Activated CD8-positive, alpha-beta memory T cell treated with anti-CD3 and anti-CD28 coated beads for 36 hours (primary cell): ENCODE data around the gene SLC19A3. TPM values are rescaled to one million over a fixed set of nuclear protein-coding genes. Genes with fewer than 3 reads are reported as not detected.
"Not testable (repeated sequence)": the region's sequence is repeated elsewhere in the genome, so short reads cannot be mapped to it uniquely, and the experiment has no call there.

Source experiments
- CTCF ChIA-PET: fragments of 350-600 bp; sonication (Branson Sonifier 250); formaldehyde crosslinking; loops from one replicate; lab custom pipeline; 2021; ENCODE audit warnings: antibody characterized with exemption; lab: Charles Lee
- POLR2A ChIA-PET: fragments of 350-600 bp; sonication (Branson Sonifier 250); formaldehyde crosslinking; loops from one replicate; lab custom pipeline; 2021; ENCODE audit warnings: antibody characterized with exemption; lab: Charles Lee
- total RNA-seq, 2 experiments: library from RNA; stranded (reverse); gene quantifications; one replicate each; pipeline ENCODE4 v1.2.3, GENCODE V29; 2021

Gene SLC19A3
- total RNA-seq, 2 experiments from 2014 or later = not detected

- ChIA-PET CTCF (no interaction called here), POLR2A (no interaction called here)
Observed at GRCh38 chr2:227707390-227707789, 10.4 kb downstream of the SLC19A3 start.

- CTCF ChIA-PET = no interaction called here
- POLR2A ChIA-PET = no interaction called here
Observed at GRCh38 chr2:227706859-227707258, 11.0 kb downstream of the SLC19A3 start.

GRCh38 chr2:227703961-227704360 lies 13.9 kb downstream of the SLC19A3 start:
- ChIA-PET POLR2A (no interaction called here), CTCF (no interaction called here)

GRCh38 chr2:227703280-227703732 lies 14.5 kb downstream of the SLC19A3 start:
- CTCF ChIA-PET = no interaction called here
- POLR2A ChIA-PET = no interaction called here

- POLR2A ChIA-PET = no interaction called here
- CTCF ChIA-PET = no interaction called here
Observed at GRCh38 chr2:227701556-227701955, 16.3 kb downstream of the SLC19A3 start.

- CTCF ChIA-PET = no interaction called here
- POLR2A ChIA-PET = no interaction called here
Observed at GRCh38 chr2:227696990-227697679, 20.7 kb downstream of the SLC19A3 start.

GRCh38 chr2:227687189-227687588 lies 30.6 kb downstream of the SLC19A3 start:
- POLR2A ChIA-PET = no interaction called here
- CTCF ChIA-PET = no interaction called here

- CTCF ChIA-PET = no interaction called here
- POLR2A ChIA-PET = no interaction called here
Observed at GRCh38 chr2:227684258-227684657, 33.6 kb downstream of the SLC19A3 start.

GRCh38 chr2:227677928-227678327 lies 39.9 kb downstream of the SLC19A3 start:
- POLR2A ChIA-PET = no interaction called here

GRCh38 chr2:227674485-227674884 lies 43.3 kb downstream of the SLC19A3 start:
- CTCF ChIA-PET = no interaction called here
- POLR2A ChIA-PET = no interaction called here

More at GRCh38 chr2:227677928-227678327, 39.9 kb downstream of the SLC19A3 start:
- CTCF ChIA-PET = no interaction called here

GRCh38 chr2:227673620-227674019 lies 44.2 kb downstream of the SLC19A3 start:
- CTCF ChIA-PET = not testable (repeated sequence)

GRCh38 chr2:227671170-227671905 lies 46.5 kb downstream of the SLC19A3 start:
- POLR2A ChIA-PET = no interaction called here
- CTCF ChIA-PET = no interaction called here

More at GRCh38 chr2:227673620-227674019, 44.2 kb downstream of the SLC19A3 start:
- POLR2A ChIA-PET = not testable (repeated sequence)

- CTCF ChIA-PET, POLR2A ChIA-PET: not testable (repeated sequence)
Observed at GRCh38 chr2:227666631-227667170, 51.1 kb downstream of the SLC19A3 start, which contains the start of gene SCYGR5. Gene SCYGR5, plus strand, starts transcription at chr2:227666804. Its CDS starts 0 bp downstream, at chr2:227666804.

GRCh38 chr2:227665189-227665940 lies 52.5 kb downstream of the SLC19A3 start:
- ChIA-PET CTCF (no interaction called here), POLR2A (no interaction called here)

GRCh38 chr2:227661827-227662226 lies 56.0 kb downstream of the SLC19A3 start:
- ChIA-PET POLR2A (no interaction called here), CTCF (interaction anchor here (0.7 kb wide), 1 partner anchor 229 kb away, joined by 3 read pairs; no protein-coding TSS in a partner anchor)

- ChIA-PET POLR2A (no interaction called here), CTCF (no interaction called here)
Observed at GRCh38 chr2:227661025-227661649, 56.7 kb downstream of the SLC19A3 start.

- POLR2A ChIA-PET = no interaction called here
- CTCF ChIA-PET = interaction anchor here (0.9 to 1.9 kb wide), 5 partner anchors 11 to 228 kb away, joined by 3 to 5 read pairs (median 4); no protein-coding TSS in a partner anchor
Observed at GRCh38 chr2:227657199-227657845, 60.5 kb downstream of the SLC19A3 start.

GRCh38 chr2:227655454-227655853 lies 62.4 kb downstream of the SLC19A3 start:
- CTCF ChIA-PET = no interaction called here
- POLR2A ChIA-PET = no interaction called here

GRCh38 chr2:227654426-227654825 lies 63.4 kb downstream of the SLC19A3 start:
- CTCF ChIA-PET = no interaction called here
- POLR2A ChIA-PET = no interaction called here
